Eye (tissue), 1 donor: Measurements from ENCODE around the gene ERP27.

Experiments
- DNase-seq: peaks from one replicate; pipeline ENCODE4 v3.0.0-alpha.2; 2015

The ERP27 gene

DNA sequence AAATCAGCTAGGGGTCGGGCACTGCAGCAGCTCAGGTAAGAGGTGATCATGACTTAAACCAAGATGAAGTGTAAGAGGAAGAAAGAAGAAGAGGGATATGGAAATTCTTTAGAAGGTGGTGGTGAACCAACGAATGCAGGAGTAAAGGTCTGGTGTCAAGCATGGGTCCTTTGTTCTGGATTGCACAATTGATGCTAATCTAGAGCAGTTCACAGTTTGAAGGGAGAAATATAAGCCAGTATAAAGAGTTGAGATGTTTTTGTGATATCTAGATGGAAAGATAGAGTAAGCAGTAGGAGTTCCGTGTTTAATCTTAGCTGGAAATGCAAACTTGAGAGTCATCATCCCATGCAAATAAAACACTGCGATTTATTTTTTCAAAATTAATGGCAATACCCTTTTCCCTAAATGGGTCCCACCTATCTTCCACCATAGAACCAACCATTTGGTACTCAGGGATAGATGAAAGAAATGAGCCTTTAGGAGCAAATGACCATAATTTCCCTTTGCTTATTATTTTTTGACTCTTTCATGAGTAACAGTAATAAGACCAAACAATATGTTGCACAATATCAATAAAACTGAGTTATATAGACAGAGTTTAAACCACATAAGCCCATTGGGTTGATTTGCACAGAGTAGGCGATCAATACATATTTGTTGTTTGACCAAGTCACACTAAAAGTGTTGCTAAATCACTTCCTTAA, 37.7 kb downstream of the ERP27 start:
- DNase-seq, result no peak

DNA sequence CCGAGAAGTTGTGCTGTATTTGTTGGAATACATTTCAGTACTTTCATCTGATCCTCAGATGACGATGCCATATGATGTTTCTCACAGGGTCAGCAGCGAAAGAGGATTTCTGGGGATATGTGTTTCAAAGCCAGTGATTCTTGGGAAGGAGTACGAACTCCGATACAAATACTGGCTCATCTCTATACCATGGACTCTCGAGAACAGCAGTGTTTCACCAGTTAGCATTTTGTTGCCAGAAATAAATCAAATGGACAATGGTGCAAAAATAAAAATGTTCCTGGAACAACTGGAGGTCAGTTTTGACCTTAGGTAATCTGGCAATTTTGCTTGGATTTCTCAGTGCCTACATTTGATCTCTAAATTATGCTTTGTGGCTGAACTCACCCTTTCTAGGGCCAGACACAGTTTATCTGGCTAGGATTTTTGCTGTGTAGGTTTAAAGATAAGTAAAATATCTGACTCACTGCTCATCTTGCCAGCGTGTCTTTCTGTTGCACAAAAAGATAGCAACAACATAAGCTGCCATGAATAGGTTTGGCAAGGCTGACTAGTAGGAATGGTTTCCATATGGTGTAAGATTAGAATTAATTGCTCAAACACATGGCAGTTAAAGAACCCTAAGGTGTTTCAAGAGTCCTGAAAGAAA, 41.7 kb downstream of the ERP27 start:
- DNase-seq, result peak; percentile 61

DNA sequence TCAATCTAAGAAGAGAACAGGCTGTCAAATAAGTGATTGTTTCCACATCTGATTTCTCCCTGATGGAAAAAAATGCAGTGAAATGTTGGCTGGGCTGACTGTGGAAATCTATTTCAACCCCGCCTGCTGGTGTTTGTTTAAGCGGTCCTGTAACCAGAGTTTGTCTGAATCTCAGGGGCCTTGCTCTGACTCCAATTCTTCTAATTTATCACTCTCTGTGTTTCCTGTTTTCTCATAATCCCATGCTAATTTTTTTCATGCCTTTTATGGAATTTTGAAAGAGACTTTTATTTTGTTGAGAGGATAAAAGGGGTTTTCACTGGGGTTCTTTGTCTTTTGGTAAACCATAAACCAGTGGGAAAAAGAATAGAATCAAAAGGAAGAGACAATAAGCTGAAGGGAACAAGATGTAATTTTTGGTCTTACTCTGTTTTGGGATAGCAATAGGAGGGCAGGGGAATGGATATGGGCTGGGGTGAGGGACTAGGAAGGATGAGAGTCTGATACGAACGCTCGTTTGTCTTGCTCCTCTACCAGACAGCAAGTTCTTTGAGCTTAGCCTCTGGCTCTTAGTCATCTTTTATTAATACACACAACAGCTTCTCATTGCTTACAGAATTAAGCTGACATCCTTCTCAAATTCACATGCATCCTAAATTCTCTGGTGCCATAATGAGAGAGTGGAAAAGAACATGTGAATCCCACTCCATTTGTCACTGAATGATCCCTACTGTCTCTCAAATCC, 44.7 kb downstream of the ERP27 start:
- no peak for DNase-seq

DNA sequence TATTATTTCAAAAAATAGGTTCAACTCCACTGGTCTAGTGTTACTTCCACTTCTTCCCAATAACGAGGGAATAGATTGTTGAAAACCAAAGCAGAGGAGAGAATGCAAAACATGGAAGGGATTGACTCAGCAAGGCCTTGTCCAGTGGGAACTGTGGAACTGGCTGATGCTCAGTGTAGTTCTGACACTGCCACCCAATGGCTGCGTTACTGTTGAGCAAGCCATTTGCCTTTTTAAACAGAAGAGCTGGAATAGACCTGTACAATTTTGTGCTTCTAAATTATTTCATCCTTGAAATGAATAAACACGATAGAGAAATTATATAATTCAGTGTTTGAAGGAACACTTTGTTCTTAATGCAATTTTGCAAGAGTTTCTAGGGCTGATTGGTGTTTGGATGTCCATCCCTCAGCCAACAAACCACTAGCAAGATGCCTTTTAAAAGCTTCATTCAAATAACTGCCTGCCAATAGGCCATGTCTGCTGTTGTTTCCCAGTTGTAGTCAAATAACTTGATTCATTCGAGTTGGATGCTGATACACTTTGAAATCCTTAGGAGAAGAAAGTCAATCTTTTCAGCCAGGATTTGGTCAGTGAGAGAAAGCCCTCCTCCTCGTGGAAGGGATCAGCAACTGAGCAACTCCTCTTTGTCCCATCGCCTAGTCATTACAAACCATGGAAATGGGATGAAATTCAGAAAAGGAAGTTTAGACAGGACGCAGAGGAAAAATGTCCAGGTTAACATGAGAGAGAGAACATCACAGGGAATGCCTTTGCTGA, 45.4 kb downstream of the ERP27 start:
- no peak for DNase-seq

DNA sequence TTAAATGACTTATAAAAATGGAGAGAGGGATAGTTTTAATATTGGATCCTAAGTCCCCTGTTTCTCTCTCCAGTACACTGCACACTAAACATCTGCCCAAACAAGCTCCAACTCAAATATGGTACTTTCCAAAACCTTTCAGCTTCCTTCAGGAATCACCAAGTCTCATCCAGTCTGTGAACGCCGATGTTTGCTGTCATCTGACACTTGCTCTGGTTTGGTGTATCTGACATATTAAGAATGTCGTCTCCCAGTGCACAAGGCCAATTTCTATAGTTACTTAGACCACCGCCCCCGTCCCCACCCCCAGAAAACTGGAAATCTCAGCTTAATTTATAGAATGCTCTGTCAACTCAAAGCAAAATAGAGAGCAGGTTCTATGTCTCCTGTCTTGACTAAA, 47.6 kb downstream of the ERP27 start:
- no peak for DNase-seq

DNA sequence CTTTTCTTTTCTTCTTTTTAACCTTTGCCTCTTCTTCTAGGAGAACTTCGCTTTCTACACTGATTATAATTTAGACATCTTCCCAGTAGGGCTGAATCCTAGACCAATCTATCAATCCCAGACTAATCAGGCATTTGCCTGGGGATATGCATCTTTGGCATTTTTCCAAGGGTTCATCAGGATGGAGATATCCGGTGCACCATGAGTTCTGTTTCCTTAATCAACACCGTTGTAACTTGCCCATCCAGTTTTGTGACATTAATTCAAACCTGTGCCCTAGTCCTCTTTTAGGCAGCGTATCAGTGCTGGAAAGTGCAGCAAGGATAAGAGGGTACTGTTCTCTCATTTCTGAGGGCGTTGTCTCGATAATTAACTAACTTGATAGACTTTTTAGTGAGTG, 52.1 kb downstream of the ERP27 start:
- no peak for DNase-seq

DNA sequence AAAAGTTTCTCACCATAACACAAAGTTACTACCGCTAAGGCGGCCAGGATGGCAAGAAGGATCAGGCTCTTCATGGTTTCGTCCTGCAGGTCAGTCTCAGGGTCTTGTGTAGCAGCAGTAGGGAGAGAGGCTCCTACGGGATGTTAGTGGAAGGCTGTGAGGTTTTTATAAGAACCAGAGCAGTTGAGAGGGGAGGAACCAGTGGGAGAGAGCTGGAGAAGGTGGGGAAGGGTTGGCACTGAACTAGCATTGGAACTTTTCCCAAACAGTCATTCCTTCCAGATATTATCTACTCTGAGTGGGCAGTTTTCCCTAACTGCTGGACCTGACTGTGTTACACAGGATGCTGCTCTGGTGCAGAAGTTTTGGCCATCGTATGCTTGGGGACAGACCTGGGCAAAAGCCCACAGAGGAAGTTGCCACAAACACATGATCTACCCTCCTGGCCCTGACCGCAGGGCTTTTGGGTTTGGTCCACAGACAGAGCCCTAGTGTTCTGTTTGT, 52.6 kb downstream of the ERP27 start, which contains the start of gene MGP:
Gene MGP, minus strand, starts transcription at position 137 of the 504 bp plus-strand sequence. Its CDS starts 63 bp downstream, at position 74.
- peak; percentile 63 for DNase-seq

DNA sequence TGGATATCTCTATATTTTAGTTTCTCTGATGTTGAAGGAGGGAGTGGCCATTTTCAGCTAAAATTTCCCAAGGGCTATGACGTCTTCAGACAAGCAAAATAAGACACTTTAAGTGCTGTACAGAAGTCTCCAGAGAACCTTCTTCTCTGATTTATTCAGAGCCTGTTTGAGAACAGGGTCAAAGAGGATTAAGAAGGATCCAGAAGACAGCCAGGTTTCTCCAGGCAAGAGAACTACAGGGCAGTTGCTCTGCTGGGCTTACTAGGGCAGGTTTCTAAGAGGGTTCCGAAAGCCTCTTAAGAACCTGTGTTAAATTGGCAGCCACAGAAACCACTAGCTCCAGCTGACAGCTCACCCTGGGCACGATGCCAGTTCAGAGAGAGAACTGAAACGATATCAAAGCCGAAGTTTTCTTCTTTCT, 53.9 kb downstream of the ERP27 start:
- peak; percentile 79 for DNase-seq

DNA sequence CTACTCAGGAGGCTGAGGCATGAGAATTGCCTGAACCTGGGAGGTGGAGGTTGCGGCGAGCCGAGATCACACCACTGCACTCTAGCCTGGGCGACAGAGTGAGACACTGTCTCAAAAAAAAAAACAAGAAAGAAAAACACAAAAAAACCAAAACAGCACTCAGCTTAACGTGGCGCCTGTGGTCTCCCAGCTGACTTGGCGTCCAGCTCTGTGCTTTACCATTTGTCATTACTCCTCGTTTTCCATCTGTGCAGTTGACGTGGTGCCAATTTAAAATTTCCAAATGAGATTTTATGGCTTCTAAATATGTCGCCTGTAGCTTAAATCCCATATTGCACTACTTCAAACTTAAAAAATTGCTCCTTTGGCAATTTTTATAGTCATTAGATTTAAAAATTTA, 54.7 kb downstream of the ERP27 start:
- peak; percentile 24 for DNase-seq

DNA sequence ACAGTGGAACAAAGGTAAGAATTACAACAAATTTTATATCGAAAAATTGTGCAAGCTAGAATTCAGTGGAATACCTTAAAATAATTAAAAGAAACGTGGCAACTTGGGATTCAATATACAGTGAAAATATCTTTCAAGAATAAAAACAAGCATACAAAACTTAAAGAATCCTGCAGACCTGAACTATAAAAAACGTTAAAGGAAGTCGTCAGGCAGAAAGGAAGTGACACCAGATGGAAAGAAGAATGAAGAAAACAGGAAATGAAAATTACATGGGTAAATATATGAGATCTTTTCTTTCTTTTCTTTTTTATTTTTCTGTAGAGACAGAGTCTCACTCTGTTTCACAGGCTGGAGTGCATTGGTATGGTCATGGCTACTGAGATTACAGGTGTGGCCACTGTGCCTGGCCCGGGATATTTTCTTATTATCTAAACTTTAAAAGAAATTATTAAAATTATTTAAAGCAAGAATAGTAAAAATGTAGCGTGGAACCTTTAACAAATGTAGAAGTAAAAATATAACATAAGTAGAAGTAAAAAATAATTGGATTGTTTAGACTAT, 57.4 kb downstream of the ERP27 start:
- DNase-seq, result no peak

DNA sequence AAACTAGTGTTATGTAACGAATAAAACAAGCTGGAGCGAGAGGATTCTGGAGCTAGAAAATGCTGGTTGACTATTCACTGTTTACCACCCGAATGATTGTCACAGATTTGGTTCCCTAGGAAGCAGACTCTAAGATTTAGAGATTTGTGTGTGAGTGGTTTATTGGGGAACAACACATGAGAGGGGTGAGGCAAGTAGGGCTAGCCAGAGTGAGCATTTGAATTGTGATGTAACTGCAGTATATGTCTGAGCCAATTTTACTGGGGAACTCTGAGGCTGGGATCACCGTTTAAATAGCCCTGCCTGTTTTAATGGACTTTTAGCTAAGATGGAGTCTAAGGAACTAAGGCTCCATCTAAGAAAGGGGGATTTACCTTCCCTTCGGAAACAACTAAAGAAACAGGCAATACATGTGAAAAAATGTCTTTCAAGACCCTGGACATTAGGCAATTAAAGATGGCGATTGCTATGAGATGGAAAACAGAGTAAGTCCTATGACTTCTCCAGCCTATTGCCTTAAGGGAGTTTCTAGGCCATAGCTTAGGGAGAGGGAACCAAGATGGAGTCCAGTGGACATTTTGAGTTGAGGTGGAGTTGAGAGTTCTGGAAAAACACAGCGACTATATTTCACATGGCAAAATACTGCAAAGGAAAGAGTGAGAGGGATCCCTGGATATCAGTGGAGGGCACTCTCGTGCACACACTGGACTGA, 59.0 kb downstream of the ERP27 start:
- no peak for DNase-seq

DNA sequence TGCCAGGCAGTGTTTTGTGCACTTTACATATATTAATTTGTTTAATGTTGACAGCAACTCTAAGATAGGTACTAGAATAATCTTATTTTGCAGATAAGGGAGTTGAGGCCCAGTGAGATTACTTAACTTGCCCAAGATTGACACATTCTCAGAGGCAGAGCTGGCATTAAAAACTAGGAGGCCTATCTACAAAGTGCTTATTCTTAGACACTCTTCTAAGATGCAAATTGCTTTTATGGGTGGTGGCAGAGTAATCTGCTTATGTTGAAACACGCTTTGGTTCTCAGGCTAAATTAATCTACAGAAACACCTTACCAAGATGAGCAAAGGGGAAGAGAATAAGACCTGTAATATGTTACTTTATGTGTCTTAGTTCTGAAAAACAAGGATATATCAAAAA, 59.8 kb downstream of the ERP27 start:
- DNase-seq, result no peak

DNA sequence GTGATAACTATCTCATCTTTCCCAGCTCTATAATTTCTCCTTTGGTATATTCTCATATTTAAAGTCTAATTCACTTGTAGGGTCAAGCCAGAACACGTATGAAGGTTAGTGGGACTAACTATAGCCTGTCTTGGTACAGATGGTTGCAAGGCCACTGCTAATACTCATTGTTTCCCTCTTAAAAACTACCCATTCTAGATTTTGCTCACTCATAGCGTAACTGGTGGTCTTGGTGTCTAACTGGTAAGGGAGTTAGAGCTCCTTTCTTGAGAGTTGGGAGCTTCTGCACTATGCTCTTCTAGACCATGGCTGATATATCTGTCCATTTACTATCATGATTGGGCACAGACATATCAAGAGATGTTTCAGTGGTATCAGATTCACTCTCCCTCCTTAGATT, 61.5 kb downstream of the ERP27 start:
- no peak for DNase-seq

DNA sequence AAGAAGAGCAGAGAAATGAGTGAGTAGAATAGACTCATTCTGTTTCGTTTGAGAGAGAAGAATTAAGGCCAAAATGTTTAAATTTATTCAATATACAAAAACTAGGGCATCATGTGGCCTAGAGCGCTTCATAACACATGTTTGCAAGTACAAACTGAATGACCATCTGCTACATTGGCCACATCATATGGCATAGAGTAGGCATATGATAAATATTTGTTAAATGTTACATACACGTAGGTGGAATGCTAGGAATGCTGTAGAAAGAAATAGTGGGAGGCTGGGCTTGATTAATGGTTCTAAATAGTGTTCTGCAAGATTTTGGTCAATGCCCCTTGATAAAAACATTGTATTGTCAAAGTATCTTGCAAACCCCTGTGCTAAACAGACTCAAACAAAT, 63.5 kb downstream of the ERP27 start:
- DNase-seq, result no peak

DNA sequence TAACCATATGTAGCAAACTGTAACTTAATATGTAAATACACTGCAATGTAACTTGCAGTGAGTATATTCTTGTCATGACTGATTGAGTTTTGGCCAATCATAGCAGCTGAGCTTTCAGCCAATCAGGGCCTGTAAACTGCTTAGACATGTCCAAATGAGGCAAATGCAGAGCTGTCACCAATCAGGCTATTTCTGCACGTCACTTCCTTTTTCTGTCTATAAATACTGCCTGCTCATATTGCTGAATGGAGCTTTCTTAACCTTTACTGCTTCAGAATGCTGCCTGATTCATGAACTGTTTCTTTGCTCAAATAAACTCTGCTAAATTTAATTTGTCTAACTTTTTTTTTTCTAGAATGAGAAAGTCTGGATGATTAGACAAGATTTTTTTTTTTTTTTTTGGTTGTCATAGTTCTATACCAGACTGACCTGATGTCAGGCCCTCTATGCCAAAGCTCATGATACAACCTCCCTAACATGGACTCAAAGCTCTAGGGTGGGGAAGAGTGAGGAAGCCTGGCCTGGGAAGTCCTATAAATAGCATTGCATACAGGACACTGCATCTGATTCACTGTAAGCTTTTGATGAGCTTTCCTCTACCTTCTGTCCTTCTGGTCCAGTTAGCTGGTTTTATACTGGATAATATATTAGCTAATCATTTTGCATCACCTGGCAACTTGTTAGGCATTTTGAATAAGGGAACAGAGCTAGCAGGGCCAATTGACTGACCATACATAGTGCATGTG, 64.7 kb downstream of the ERP27 start:
- no peak for DNase-seq

DNA sequence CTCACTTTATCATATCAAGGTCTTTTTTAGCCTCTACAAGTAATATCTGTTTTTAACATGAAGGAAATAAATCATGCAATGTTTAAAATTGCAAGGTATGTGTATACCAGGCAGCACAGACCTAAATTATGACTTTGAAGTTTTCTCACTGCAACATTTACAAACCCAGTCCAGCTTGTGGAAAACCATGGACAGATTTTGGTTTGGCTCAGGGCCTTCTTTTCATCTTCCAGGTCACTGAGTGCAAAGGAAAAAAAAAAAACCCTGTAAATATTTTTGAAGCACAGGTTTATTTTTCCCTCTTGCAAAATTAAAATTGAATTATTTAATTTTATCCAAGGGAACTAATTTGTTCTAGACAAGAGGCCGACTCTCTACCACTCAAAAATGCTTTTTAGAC, 66.5 kb downstream of the ERP27 start:
- no peak for DNase-seq

DNA sequence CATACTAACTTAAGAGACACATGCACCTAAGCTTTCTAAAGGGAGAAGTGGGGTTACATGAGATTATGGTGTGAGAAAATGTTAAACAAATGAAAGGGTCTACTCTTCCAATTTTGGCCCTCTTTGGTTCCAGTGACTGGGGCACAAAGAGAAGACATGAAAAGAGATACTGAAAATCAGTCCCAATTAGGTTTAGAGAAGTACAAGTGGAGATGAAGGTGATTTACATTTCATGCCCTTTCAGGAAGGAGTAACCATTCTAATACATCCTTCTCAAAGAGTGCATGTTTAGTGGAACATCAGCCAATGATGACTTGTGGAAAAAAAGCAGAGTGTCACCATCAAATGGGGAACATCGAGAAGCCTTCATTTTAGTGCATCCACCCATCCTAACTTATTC, 67.1 kb downstream of the ERP27 start:
- no peak for DNase-seq

DNA sequence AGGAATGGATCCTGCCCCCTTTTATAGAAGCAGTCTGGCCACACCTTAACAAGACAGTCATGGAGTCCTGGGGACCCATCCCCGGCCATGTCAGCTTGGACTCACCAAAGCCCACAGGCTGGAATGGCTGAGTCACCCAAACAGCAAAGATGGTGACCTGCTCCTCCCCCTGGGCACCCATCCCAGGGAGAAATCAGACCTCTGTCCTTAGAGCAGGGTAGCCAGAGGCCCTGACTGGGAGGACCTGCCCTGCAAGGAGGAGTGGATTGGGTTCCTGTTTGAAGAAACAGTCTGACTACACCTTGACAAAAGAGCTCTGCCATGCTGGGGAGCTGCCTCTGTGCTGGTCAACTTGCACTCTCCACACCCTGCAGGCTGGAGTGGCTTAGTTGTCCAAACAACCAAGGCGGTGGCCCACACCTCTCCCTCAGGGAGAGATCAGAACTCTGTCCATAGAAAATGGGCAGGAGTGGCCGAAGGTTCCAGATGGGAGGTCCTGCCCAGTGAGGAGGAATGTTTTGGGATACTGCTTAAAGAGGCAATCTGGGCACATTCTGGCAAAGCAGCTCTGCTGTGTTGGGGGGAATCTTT, 69.3 kb downstream of the ERP27 start:
- no peak for DNase-seq
